AML-193 (cell line): Measurements from ENCODE around the gene ARVCF.

Experiments
- DNase-seq, 2 experiments: peaks; one replicate each; lab custom pipeline; 2025; lab: John Stamatoyannopoulos, UW

Gene ARVCF

GRCh38 chr22:20053407-20054033 is 36.9 kb upstream of the ARVCF start:
- DNase-seq, result no peak

GRCh38 chr22:20052309-20053259 is 36.0 kb upstream of the ARVCF start:
- DNase-seq, result no peak

- DNase-seq, result no peak
These were observed 35.3 kb upstream of the ARVCF start for GRCh38 chr22:20051927-20052308.

- no peak for DNase-seq
These were observed 30.1 kb upstream of the ARVCF start for GRCh38 chr22:20046730-20047129.

GRCh38 chr22:20044495-20045151 is 28.0 kb upstream of the ARVCF start:
- no peak for DNase-seq

GRCh38 chr22:20043997-20044342 is 27.3 kb upstream of the ARVCF start:
- DNase-seq, result no peak

- no peak for DNase-seq
These were observed 26.7 kb upstream of the ARVCF start for GRCh38 chr22:20043057-20043996.

GRCh38 chr22:20040327-20041200 is 23.9 kb upstream of the ARVCF start:
- DNase-seq, result no peak

- DNase-seq, result no peak
These were observed 23.2 kb upstream of the ARVCF start for GRCh38 chr22:20039683-20040325.

GRCh38 chr22:20038574-20038973 is 22.0 kb upstream of the ARVCF start:
- DNase-seq, result no peak

GRCh38 chr22:20037419-20037818 is 20.8 kb upstream of the ARVCF start:
- peak in 1 of 2 experiments; percentile 2 for DNase-seq

GRCh38 chr22:20036535-20037392 is 20.1 kb upstream of the ARVCF start:
- DNase-seq, result no peak

GRCh38 chr22:20036084-20036482 is 19.5 kb upstream of the ARVCF start:
- no peak for DNase-seq

GRCh38 chr22:20035375-20036083 is 18.9 kb upstream of the ARVCF start:
- no peak for DNase-seq

- no peak for DNase-seq
These were observed 17.5 kb upstream of the ARVCF start for GRCh38 chr22:20034143-20034542.

- DNase-seq, result no peak
These were observed 16.6 kb upstream of the ARVCF start for GRCh38 chr22:20033045-20033706.

GRCh38 chr22:20032407-20032991 is 15.9 kb upstream of the ARVCF start:
- DNase-seq, result no peak
